Pancreas (tissue), 10 donors: Measurements from ENCODE around the gene ALDH1L1. TPM values are rescaled to one million over a fixed set of nuclear protein-coding genes. Genes with fewer than 3 reads are reported as not detected.

Experiments used
- ATAC-seq, 4 donors: fragments of 200-7000 bp; cut with Tn5 transposase; one replicate each; pipeline versions ENCODE4 v1.8.0 to v1.9.1; 2020; ENCODE audit warnings: mild to moderate bottlenecking in 4 of 4, moderate library complexity in 4 of 4
- DNase-seq, 6 donors: peaks; one replicate each; pipeline ENCODE4 v3.0.0-alpha.2; 2020
- FAIRE-seq: peaks from 2 replicates; lab custom pipeline; 2012; peaks lifted over from hg19 to GRCh38; lab: Jason Lieb, UNC
- H3K27ac ChIP-seq, 4 donors: fragments of 200-600 bp; sonication (generic); 1 replicate in 3 of 4; 2 replicates in 1 of 4; pipeline versions ENCODE4 v1.5.0 to v1.8.0; 2020
- H3K27me3 ChIP-seq, 4 donors: fragments of 200-600 bp; one replicate each; pipeline ENCODE4 v1.8.0; 2021
- H3K36me3 ChIP-seq, 3 donors: fragments of 200-600 bp; sonication (generic) in 1 of 3; one replicate each; pipeline versions ENCODE4 v1.5.0 to v1.8.0; 2020 to 2021
- H3K4me1 ChIP-seq, 3 donors: fragments of 200-600 bp; one replicate each; pipeline ENCODE4 v1.8.0; 2021
- H3K4me3 ChIP-seq, 4 donors: fragments of 200-600 bp; sonication (generic) in 2 of 4; one replicate each; pipeline versions ENCODE4 v1.5.0 to v1.8.0; 2020 to 2021
- H3K9me3 ChIP-seq, 4 donors: fragments of 200-600 bp; one replicate each; pipeline ENCODE4 v1.8.0; 2021
- WGBS, 2 donors: extraction: QIAGEN DNeasy Blood & Tissue Kit; methylation state at CpG; one replicate each; pipeline ENCODE4 v1.1.7; 2013; 5-methylcytosine and 5-hydroxymethylcytosine counted together
- intact Hi-C, 3 donors: fragments of 100-400 bp; cut with DNase I; formaldehyde crosslinking; loops; one replicate each; pipeline versions ENCODE4 v1.11.1 to v1.14.2; 2022
- polyA plus RNA-seq, 2 donors: library from polyadenylated mRNA; stranded (reverse); fragments of 200-250 nt; gene quantifications; one replicate each; pipeline ENCODE4 v1.2.3, GENCODE V29; 2013
- total RNA-seq, 6 donors: library from RNA; stranded (reverse); fragmentation: NEBNext Ultra II Directional in 4 of 6; extraction: Animal tissue kit (Norgen Biotek cat#: 25700) in 4 of 6; gene quantifications; one replicate each; pipeline versions ENCODE4 v1.2.1 to v1.2.4, GENCODE V29; 2021 to 2023
- TF ChIP-seq, protein P1 (sequence below), 4 donors: fragments of 200-600 bp; sonication (generic) in 3 of 4; IDR thresholded peaks; one replicate each; pipeline versions ENCODE4 v1.5.0 to v1.8.0; 2021; ENCODE audit warnings: antibody characterized with exemption in 4 of 4
- donor health status: healthy with polysubstance abuse.
- donor health status: DM: no; HTN: no; CAD: no; lungs with moderate emphysema.
- donor health status: DM: no; HTN: no; CAD: no.
- donor health status: control.
- donor health status: control.
- donor health status: Bipolar disorder and iron deficiency.
- donor health status: DM: yes; HTN: yes; CAD: no.
- donor health status: DM: no; HTN: no; CAD: no.
- donor health status: DM: no; HTN: no; CAD: no.
- donor health status: DM: yes; HTN: yes; CAD: no.

Gene ALDH1L1
- total and polyA plus RNA-seq, 8 donors, result 15.4 to 46.3 (median 36.9) TPM

DNA sequence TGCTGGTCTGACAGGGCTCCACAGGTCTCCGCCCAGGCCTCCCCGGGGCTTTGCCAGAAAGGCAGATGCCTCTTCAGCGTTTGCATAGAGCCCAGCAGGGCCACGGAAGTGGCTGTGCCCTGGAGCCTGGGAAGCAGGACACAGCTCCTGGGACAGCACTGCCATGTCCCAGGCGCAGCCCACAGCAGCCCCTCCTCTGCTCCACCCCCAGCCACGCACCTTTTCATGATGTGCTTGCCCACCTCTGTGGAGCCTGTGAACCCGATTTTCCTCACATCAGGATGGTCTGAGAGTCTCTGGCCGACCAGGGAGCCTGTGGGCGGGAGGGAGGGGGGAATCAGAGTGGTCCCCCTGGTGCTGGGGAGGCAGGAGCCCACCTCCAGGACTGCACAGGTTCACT is 62.6 kb downstream of the ALDH1L1 start:
- no peaks in the 10 kb centered on the region for H3K27me3 ChIP-seq
- DNase-seq, result peak in 4 of 6 donors; percentile 1 to 46 (median 23)
- no peaks in the 10 kb centered on the region for H3K9me3 ChIP-seq
- no peak overlapping the region for H3K4me3 ChIP-seq
- ATAC-seq, result no peak
- no peaks in the 10 kb centered on the region for H3K36me3 ChIP-seq
- WGBS, 2 donors, result 82 to 84% methylated on average over 9 of the region's 9 CpGs
- FAIRE-seq, result no peak
- intact Hi-C loops, result no loop called here
- H3K4me1 ChIP-seq, result no peaks in the 10 kb centered on the region
- H3K27ac ChIP-seq, result no peak overlapping the region
- TF ChIP-seq, protein P1, sequence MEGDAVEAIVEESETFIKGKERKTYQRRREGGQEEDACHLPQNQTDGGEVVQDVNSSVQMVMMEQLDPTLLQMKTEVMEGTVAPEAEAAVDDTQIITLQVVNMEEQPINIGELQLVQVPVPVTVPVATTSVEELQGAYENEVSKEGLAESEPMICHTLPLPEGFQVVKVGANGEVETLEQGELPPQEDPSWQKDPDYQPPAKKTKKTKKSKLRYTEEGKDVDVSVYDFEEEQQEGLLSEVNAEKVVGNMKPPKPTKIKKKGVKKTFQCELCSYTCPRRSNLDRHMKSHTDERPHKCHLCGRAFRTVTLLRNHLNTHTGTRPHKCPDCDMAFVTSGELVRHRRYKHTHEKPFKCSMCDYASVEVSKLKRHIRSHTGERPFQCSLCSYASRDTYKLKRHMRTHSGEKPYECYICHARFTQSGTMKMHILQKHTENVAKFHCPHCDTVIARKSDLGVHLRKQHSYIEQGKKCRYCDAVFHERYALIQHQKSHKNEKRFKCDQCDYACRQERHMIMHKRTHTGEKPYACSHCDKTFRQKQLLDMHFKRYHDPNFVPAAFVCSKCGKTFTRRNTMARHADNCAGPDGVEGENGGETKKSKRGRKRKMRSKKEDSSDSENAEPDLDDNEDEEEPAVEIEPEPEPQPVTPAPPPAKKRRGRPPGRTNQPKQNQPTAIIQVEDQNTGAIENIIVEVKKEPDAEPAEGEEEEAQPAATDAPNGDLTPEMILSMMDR (IDR thresholded peaks at IDR 0.05), result no peak

DNA sequence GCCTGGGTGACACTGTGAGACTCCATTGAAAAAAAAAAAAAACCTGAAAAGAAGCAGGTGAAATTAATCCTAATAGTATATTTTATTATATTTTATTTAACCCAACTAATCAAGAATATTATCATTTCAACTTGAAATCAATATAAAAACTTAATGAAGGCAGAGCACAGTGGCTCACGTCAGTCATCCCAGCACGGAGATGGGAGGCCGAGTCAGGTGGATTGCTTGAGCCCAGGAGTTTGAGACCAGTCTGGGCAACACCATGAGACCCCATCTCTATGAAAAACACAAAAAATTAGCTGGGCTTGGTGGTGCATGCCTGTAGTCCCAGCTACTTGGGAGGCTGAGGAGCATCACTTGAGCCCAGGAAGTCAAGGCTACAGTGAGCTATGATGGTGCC is 63.2 kb downstream of the ALDH1L1 start:
- Histone ChIP-seq H3K4me3 (no peak overlapping the region), H3K27ac (no peak overlapping the region), H3K9me3 (no peaks in the 10 kb centered on the region), H3K4me1 (no peaks in the 10 kb centered on the region), H3K27me3 (no peaks in the 10 kb centered on the region), H3K36me3 (no peaks in the 10 kb centered on the region)
- peak in 1 of 6 donors; percentile 1 for DNase-seq
- TF ChIP-seq, protein P1 (IDR thresholded peaks at IDR 0.05), result no peak
- no peak for FAIRE-seq
- ATAC-seq, result no peak
- intact Hi-C loops, result no loop called here
- 93 to 98% methylated on average over 3 of the region's 3 CpGs for WGBS, 2 donors

DNA sequence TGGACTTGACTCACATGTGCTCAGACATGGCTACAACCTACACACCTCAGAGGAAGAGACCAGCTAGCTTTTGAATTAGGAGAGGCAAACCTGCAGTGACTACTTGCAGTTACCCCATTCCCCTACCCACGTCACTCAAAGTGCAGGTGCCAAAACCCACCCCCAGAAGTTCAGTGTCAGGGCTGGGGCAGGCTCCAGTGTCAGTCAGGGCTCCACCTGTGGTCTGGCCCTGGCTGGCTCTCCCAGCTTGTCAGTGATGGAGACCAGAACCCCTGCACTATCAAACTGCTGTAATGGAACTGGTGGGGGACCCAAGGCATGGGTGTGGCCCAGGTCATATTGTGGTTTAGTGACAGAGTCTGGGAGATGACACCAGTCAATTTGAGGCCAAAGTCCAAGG is 63.9 kb downstream of the ALDH1L1 start:
- 89 to 93% methylated on average over 1 of the region's 1 CpG for WGBS, 2 donors
- no peak for FAIRE-seq
- Histone ChIP-seq H3K4me3 (no peak overlapping the region), H3K27ac (no peak overlapping the region), H3K27me3 (no peaks in the 10 kb centered on the region), H3K36me3 (no peaks in the 10 kb centered on the region), H3K4me1 (no peaks in the 10 kb centered on the region), H3K9me3 (no peaks in the 10 kb centered on the region)
- peak in 2 of 6 donors; percentile 1 to 6 for DNase-seq
- TF ChIP-seq, protein P1 (IDR thresholded peaks at IDR 0.05), result no peak
- no peak for ATAC-seq
- intact Hi-C loops, result no loop called here

GRCh38 chr3:126114443-126115386 is 65.7 kb downstream of the ALDH1L1 start:
- Histone ChIP-seq H3K36me3 (no peaks in the 10 kb centered on the region), H3K27me3 (no peaks in the 10 kb centered on the region), H3K4me1 (no peaks in the 10 kb centered on the region), H3K27ac (no peak overlapping the region), H3K4me3 (no peak overlapping the region), H3K9me3 (no peaks in the 10 kb centered on the region)
- no peak for ATAC-seq
- 93 to 94% methylated on average over 16 of the region's 16 CpGs for WGBS, 2 donors
- TF ChIP-seq, protein P1 (IDR thresholded peaks at IDR 0.05), result no peak
- intact Hi-C loops, result no loop called here
- FAIRE-seq, result no peak
- peak in 2 of 6 donors; percentile 7 to 38 for DNase-seq
